NT2/D1 (cell line): ENCODE results near the gene P2RX7.

ENCODE experiments used
- DNase-seq: peaks from one replicate; pipeline ENCODE4 v3.0.0-alpha.2; 2011; ENCODE audit warnings: low read depth, low spot score
- H3K27me3 ChIP-seq: 2 replicates; pipeline ENCODE4 v1.6.0; 2011; ENCODE audit warnings: mild to moderate bottlenecking; ENCODE audit not compliant: insufficient read length, insufficient read depth
- H3K36me3 ChIP-seq: 2 replicates; pipeline ENCODE4 v1.6.1; 2011; ENCODE audit warnings: mild to moderate bottlenecking, low read length, mixed read lengths; ENCODE audit not compliant: insufficient read depth, insufficient read length
- H3K4me1 ChIP-seq: 2 replicates; pipeline ENCODE4 v1.5.1; 2011; ENCODE audit not compliant: insufficient read depth, insufficient read length
- H3K4me3 ChIP-seq: 2 replicates; pipeline ENCODE4 v1.5.1; 2011; ENCODE audit warnings: low read depth; ENCODE audit not compliant: insufficient read length
- H3K9ac ChIP-seq: 2 replicates; pipeline ENCODE4 v1.6.0; 2011; ENCODE audit warnings: low read depth; ENCODE audit not compliant: insufficient read length
- H3K9me3 ChIP-seq: 2 replicates; pipeline ENCODE4 v1.5.1; 2011; ENCODE audit warnings: mild to moderate bottlenecking, low read length; ENCODE audit not compliant: insufficient read depth
- SUZ12 ChIP-seq: IDR thresholded peaks from 2 replicates; pipeline ENCODE4 v1.6.1; 2011; ENCODE audit not compliant: insufficient read length, insufficient read depth; ENCODE audit errors: extremely low read depth
- YY1 ChIP-seq: IDR thresholded peaks from 2 replicates; pipeline ENCODE4 v1.6.1; 2011; ENCODE audit not compliant: insufficient read length, insufficient read depth
- ZNF274 ChIP-seq: IDR thresholded peaks from 2 replicates; pipeline ENCODE4 v1.6.1; 2011; ENCODE audit warnings: mild to moderate bottlenecking, low read depth, low read length

The P2RX7 gene

DNA sequence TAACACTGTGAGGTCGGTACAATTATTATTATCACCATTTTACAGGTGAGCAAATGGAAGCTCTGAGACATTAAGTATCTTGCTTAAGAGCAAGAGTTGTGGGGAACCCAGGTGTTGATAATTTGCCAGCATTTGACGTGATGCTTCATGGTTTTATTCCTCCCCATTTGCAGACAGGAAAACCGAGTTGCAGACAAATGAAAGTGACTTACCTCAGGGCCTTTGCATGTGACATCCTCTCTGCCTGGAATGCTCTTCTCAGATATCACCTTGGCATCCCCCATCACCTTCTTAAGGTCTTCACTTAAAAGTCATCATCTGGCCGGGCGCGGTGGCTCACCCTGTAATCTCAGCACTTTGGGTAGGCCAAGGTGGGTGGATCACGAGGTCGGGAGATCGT lies 21.0 kb upstream of the P2RX7 start:
- Histone ChIP-seq H3K4me3 (no peak overlapping the region), H3K36me3 (no peaks in the 10 kb centered on the region), H3K9ac (no peak overlapping the region), H3K27me3 (no peaks in the 10 kb centered on the region), H3K4me1 (peaks cover 7% of the 10 kb centered on the region), H3K9me3 (no peaks in the 10 kb centered on the region)
- DNase-seq: no peak
- TF ChIP-seq SUZ12: no peak
- TF ChIP-seq ZNF274: no peak
- TF ChIP-seq YY1: no peak

DNA sequence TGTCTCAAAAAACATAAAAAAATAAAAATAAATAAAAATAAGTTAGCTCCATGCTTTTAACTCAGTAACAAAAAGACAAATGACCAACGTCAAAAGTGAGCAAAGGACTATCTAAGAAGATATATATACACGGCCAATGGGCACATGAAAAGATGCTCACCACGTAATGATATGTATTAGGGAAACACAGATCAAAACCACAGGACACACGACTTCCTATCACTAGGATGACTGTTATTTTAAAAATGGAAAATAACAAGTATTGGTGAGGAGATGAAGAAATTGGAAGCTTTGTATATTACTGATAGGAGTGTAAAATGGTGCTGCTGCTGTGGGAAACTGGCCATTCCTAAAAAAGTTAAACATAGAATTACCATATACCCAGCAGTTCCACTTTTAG lies 20.2 kb upstream of the P2RX7 start:
- Histone ChIP-seq H3K9me3 (no peaks in the 10 kb centered on the region), H3K27me3 (no peaks in the 10 kb centered on the region), H3K9ac (no peak overlapping the region)

DNA sequence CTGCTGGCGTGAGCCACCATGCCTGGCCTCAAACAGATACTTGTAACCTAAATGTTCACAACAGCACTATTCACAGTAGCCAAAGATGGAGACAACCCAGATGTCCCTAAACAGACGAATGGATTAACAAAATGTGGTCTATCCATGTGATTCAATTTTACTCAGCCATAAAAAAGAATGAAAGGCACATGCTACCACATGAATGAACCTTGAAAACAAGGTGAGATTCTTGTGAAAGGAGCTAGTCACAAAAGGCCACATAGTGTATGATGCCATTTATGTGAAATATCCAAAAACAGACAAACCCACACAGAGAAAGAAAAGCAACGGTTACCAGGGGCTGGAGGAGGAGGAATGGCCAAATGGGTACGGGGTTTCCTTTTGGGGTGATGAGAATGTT lies 19.6 kb upstream of the P2RX7 start:
- TF ChIP-seq SUZ12 (no peak), ZNF274 (no peak), YY1 (no peak)
- H3K4me1 ChIP-seq: peaks cover 4% of the 10 kb centered on the region
- H3K36me3 ChIP-seq: no peaks in the 10 kb centered on the region
- H3K9ac ChIP-seq: no peak overlapping the region
- no peak for DNase-seq
- H3K9me3 ChIP-seq: no peaks in the 10 kb centered on the region
- no peak overlapping the region for H3K4me3 ChIP-seq
- H3K27me3 ChIP-seq: no peaks in the 10 kb centered on the region

More for the DNA sequence above, 20.2 kb upstream of the P2RX7 start:
- no peak for DNase-seq
- no peak for TF ChIP-seq YY1
- TF ChIP-seq SUZ12: no peak
- Histone ChIP-seq H3K4me1 (peaks cover 7% of the 10 kb centered on the region), H3K36me3 (no peaks in the 10 kb centered on the region), H3K4me3 (no peak overlapping the region)

DNA sequence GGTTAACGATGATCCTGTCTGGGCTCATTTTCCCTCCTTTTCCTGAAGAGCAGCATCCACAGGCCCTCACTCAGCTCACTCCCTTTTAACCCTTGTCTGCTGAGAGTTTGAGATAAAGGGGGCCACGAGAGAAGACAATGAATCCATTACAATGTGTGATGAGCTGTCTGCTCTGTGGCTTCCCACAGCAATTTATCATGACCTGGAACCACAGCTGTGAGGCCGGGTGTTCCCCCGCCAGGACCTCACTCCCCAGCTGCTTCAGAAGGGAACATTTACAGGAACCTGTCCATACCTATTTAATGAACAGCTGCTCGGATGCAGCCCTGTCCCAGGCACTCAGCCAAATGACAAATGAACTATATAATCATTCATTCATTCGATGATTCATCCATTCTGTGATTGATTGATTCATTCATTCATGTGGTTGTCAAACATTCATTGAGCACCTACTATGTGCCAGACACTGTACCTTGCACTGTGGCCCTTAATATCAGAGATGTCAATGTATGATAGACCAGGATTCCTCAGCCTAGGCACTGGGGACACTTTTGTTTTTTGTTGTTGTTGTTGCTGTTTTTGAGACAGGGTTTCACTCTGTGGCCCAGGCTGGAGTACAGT lies 18.5 kb upstream of the P2RX7 start:
- H3K4me3 ChIP-seq: no peak overlapping the region
- H3K9ac ChIP-seq: no peak overlapping the region
- DNase-seq: no peak
- H3K27me3 ChIP-seq: no peaks in the 10 kb centered on the region
- no peak for TF ChIP-seq SUZ12
- TF ChIP-seq ZNF274: no peak
- TF ChIP-seq YY1: no peak
- no peaks in the 10 kb centered on the region for H3K4me1 ChIP-seq
- no peaks in the 10 kb centered on the region for H3K9me3 ChIP-seq
- no peaks in the 10 kb centered on the region for H3K36me3 ChIP-seq

DNA sequence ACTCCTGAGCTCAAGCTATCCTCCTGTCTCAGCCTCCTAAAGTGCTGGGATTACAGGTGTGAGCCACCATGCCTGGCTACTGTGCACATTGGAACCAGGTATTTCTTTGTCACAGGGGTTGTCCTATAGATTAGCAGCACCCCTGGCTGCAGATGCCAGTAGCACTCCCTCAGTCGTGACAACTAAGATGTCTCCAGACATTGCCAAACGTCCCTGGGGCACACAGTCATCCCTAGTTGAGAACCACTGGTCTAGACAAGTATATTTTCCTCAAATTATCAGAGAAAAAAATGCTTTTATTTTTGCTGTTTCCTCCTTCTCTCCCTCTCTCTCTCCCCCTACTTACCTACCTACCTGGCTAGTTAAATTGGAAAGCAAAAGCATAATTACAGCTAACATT lies 17.9 kb upstream of the P2RX7 start:
- Histone ChIP-seq H3K4me3 (no peak overlapping the region), H3K9ac (no peak overlapping the region), H3K9me3 (no peaks in the 10 kb centered on the region), H3K36me3 (no peaks in the 10 kb centered on the region), H3K4me1 (no peaks in the 10 kb centered on the region), H3K27me3 (no peaks in the 10 kb centered on the region)
- no peak for DNase-seq
- TF ChIP-seq YY1 (no peak), SUZ12 (no peak), ZNF274 (no peak)

DNA sequence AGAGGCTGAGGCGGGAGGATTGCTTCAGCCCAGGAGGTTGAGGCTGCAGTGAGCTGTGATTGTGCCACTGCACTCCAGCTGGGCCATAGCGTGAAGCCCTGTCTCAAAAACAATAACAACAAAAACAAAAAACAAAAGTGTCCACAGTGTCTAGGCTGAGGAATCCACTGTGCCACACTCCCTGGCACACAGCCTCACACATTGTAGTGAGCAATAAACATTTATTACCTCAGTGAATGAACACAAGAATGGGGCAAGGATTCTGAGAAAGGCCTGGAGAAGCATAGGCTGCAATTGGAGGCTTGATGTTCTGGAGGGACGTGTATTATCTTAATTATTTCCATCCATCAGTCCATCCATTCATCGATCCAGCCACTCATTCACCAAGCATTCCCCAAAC lies 17.1 kb upstream of the P2RX7 start:
- no peak overlapping the region for H3K9ac ChIP-seq
- no peaks in the 10 kb centered on the region for H3K27me3 ChIP-seq
- no peak for DNase-seq
- H3K9me3 ChIP-seq: no peaks in the 10 kb centered on the region
- no peaks in the 10 kb centered on the region for H3K4me1 ChIP-seq
- H3K36me3 ChIP-seq: no peaks in the 10 kb centered on the region
- no peak for TF ChIP-seq ZNF274
- no peak for TF ChIP-seq YY1
- TF ChIP-seq SUZ12: no peak
- H3K4me3 ChIP-seq: no peak overlapping the region

DNA sequence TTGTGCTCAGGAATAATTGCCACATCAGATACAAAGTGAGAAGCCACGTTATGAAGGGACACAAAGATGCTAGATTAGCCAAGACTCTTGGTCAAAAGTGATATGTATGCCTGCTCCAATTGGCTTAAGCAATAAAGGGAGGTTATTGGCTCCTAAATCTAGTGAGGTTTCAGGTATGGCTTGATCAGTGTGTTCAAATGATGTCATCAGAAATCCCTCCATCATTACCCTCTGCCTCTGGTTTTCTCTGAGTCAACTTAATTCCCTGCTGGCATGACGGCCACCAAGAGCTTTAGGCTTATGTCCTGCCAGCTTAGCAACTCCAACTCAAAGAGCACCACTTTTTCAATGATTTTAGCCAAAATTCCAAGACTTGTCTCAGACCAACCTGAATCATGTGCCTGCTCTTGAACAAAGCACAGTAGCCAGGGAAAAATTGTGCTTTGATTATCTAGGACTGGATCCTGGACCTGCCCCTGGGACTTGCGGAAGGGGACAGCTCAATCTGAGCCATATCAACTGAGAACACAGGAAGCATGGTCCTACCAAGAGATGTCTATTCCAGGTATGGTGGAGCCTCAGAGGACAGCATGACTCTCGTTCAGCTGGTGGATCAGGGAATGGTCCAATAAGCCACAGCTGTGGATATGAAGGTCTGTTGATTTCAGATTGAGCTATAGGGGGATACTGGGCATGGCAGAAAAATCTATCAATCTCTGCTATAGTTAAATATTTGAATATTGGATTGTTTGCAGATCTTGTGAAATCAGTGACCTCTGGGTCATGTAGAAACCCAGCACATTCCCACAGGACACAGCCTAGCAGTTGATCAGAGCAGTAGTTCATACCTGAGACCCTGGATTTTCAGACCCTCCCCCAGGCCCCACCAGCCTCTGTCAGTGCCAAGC lies 16.1 kb upstream of the P2RX7 start:
- no peak overlapping the region for H3K4me3 ChIP-seq
- no peaks in the 10 kb centered on the region for H3K4me1 ChIP-seq
- TF ChIP-seq ZNF274: no peak
- TF ChIP-seq SUZ12: no peak
- DNase-seq: no peak
- peaks cover 3% of the 10 kb centered on the region for H3K27me3 ChIP-seq
- no peaks in the 10 kb centered on the region for H3K36me3 ChIP-seq
- H3K9ac ChIP-seq: no peak overlapping the region
- H3K9me3 ChIP-seq: no peaks in the 10 kb centered on the region
